Testis (tissue), 5 donors: Measurements from ENCODE around the gene CELF3. TPM values are rescaled to one million over a fixed set of nuclear protein-coding genes. Genes with fewer than 3 reads are reported as not detected.

Source experiments
- DNase-seq: peaks from one replicate; pipeline ENCODE4 v3.0.0-alpha.2; 2019
- H3K27ac ChIP-seq, 2 donors: fragments of 200-600 bp; sonication (generic); one replicate each; pipeline ENCODE4 v1.5.1; 2019
- H3K27me3 ChIP-seq: fragments of 200-600 bp; sonication (generic); one replicate; pipeline ENCODE4 v1.5.1; 2019
- H3K36me3 ChIP-seq: fragments of 200-600 bp; sonication (generic); one replicate; pipeline ENCODE4 v1.5.1; 2017; ENCODE audit warnings: low read depth; ENCODE audit errors: missing control alignments
- H3K4me1 ChIP-seq: fragments of 200-600 bp; sonication (generic); one replicate; pipeline ENCODE4 v1.5.1; 2019
- H3K4me3 ChIP-seq, 2 donors: fragments of 200-600 bp; sonication (generic); one replicate each; pipeline ENCODE4 v1.5.1; 2017 to 2019
- H3K9me3 ChIP-seq: fragments of 200-600 bp; sonication (generic); one replicate; pipeline ENCODE4 v1.5.1; 2017
- CTCF ChIP-seq, 3 experiments: fragments of 450-650 bp in 2 of 3; fragments of 200-600 bp in 1 of 3; sonication (generic) in 1 of 3; IDR thresholded peaks; one replicate each; pipeline ENCODE4 v1.5.1; 2016 to 2019; ENCODE audit warnings: antibody characterized with exemption in 3 of 3, mild to moderate bottlenecking in 2 of 3, moderate library complexity in 1 of 3
- POLR2A ChIP-seq: fragments of 450-650 bp; IDR thresholded peaks from one replicate; pipeline ENCODE4 v1.6.1; 2017; ENCODE audit warnings: antibody characterized with exemption, mild to moderate bottlenecking, moderate library complexity
- WGBS, 2 donors: methylation state at CpG; one replicate each; pipeline ENCODE4 v1.1.5; 2018; 5-methylcytosine and 5-hydroxymethylcytosine counted together
- intact Hi-C: fragments of 100-400 bp; cut with DNase I; formaldehyde crosslinking; loops from one replicate; pipeline ENCODE4 v1.15.1; 2023; ENCODE audit warnings: low total_unique reads
- long read RNA-seq, 2 donors: transcript quantifications; one replicate each; lab custom pipeline, GENCODE V29; 2026
- polyA plus RNA-seq: library from polyadenylated mRNA; stranded (reverse); fragments of 350-450 nt; fragmentation: Illumina TruSeq; extraction: RNeasy Lipid Tissue Mini Kit (QIAGEN cat#74804); gene quantifications from one replicate; pipeline ENCODE4 v1.2.3, GENCODE V29; 2014; ENCODE audit warnings: low read depth, low replicate concordance; ENCODE audit not compliant: insufficient read depth
- total RNA-seq, 2 donors: library from RNA; depleted of rRNA; stranded (reverse); fragments of >200 nt; gene quantifications; one replicate each; pipeline ENCODE4 v1.2.3, GENCODE V29; 2016

CELF3 gene
- total RNA-seq = 1 to 10 TPM; 3.2 to 4.6 TPM
- polyA plus RNA-seq = 2.6 TPM
- long read RNA-seq, donor 1, partial matches to known transcripts = 0 of 1 reads
- long read RNA-seq, donor 1, other reads (novel, unspliced or antisense) = 0 of 1 reads
- long read RNA-seq, donor 2 = 0 reads

GRCh38 chr1:151716771-151717631, at the start of gene CELF3:
Gene CELF3 (minus strand): TSS chr1:151716803. CDS start chr1:151716020, 783 bp downstream.
- H3K27ac ChIP-seq = no peak within 1 kb of the TSS
- TF ChIP-seq POLR2A = no peak
- no peak for TF ChIP-seq CTCF (IDR thresholded peaks at IDR 0.05)
- 2% methylated on average over 27 of the region's 27 CpGs for WGBS, 2 donors
- no peaks in the 10 kb centered on the region for H3K9me3 ChIP-seq
- peak; percentile 50 for DNase-seq
- no peaks in the 10 kb centered on the region for H3K36me3 ChIP-seq
- no peaks in the 10 kb centered on the region for H3K27me3 ChIP-seq
- peaks cover 25% of the 10 kb centered on the region for H3K4me1 ChIP-seq
- H3K4me3 ChIP-seq = peak within 1 kb of the TSS in 1 of 2 donors; percentile 3
- intact Hi-C loops = no loop called here

- Histone ChIP-seq H3K27ac (peak overlapping the region; percentile 80 to 84), H3K9me3 (no peaks in the 10 kb centered on the region), H3K4me1 (no peaks in the 10 kb centered on the region), H3K27me3 (no peaks in the 10 kb centered on the region), H3K4me3 (peak overlapping the region; percentile 79 to 85), H3K36me3 (no peaks in the 10 kb centered on the region)
- 33 to 38% methylated on average over 10 of the region's 10 CpGs for WGBS, 2 donors
- intact Hi-C loops = no loop called here
- TF ChIP-seq CTCF (IDR thresholded peaks at IDR 0.05) (no peak), POLR2A (no peak)
- no peak for DNase-seq
These were observed 47.4 kb upstream of the CELF3 start for GRCh38 chr1:151763990-151764389.

DNA sequence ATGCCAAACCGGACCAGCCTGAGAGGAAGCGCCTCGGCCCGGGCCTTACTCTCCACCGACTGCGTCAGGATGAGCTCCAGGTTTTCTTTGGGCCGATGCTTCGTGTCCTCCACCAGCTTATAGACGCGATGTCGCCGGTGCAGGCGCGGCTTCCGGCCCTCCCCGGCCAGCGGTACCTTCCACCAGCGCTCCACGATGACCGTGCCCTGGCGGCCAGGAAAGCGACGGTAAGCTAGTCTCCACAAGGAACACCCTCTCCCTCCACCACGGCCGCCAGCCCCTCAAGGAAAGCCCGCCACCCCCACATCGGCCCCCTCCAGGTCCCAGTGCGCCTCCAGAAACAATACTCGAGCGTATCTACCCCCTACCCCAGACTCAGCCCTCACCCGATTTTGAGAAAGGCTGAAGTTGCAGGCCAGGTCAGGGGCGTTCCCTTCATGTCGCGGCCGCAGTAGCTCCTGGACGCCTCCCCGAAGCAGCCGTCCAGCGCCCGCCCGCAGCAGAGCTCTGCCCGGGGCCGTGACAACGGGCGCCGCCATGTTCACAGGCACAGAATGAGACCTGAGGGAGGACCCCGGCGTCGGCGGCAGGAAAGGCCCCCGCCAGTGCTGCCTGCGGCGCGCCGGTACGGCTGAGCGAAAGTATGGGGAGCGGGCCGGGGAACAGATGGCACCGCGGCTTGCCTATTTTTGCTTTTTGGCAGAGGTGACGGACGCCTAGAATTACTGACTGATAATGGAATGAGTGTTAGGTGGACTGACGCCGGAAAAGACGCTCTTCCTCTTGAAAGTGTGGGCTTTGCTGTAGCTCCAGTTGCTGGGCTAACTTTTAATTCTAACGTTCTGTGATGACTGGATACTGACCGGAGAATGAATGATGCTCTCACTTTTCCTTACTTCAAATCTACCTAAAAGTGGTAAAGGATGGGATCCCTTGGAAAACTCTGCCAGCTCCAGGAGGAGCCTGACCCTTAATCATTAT, 46.6 kb upstream of the CELF3 start, which contains the start of gene MRPL9:
MRPL9 (minus strand) TSS at position 556 of the 981 bp plus-strand sequence; CDS start at position 539, 17 bp downstream.
- Histone ChIP-seq H3K4me3 (peak within 1 kb of the TSS; percentile 79 to 85), H3K36me3 (no peaks in the 10 kb centered on the region), H3K27me3 (no peaks in the 10 kb centered on the region), H3K9me3 (no peaks in the 10 kb centered on the region), H3K27ac (peak within 1 kb of the TSS; percentile 80 to 84), H3K4me1 (no peaks in the 10 kb centered on the region)
- 1 to 2% methylated on average over 35 to 60 of the region's 68 CpGs for WGBS, 2 donors
- peak; percentile 92 for DNase-seq
- TF ChIP-seq CTCF (IDR thresholded peaks at IDR 0.05) = peak in 1 of 3 experiments; percentile 10
- no peak for TF ChIP-seq POLR2A
- intact Hi-C loops = no loop called here

GRCh38 chr1:151760597-151761385, 44.2 kb upstream of the CELF3 start:
- H3K36me3 ChIP-seq = no peaks in the 10 kb centered on the region
- no peak overlapping the region for H3K4me3 ChIP-seq
- no peaks in the 10 kb centered on the region for H3K27me3 ChIP-seq
- 86 to 96% methylated on average over 7 of the region's 7 CpGs for WGBS, 2 donors
- H3K4me1 ChIP-seq = no peaks in the 10 kb centered on the region
- TF ChIP-seq CTCF (IDR thresholded peaks at IDR 0.05) = no peak
- DNase-seq = no peak
- no peaks in the 10 kb centered on the region for H3K9me3 ChIP-seq
- H3K27ac ChIP-seq = no peak overlapping the region
- intact Hi-C loops = no loop called here
